Measurements from ENCODE around the gene HORMAD2. TPM values are rescaled to one million over a fixed set of nuclear protein-coding genes. Genes with fewer than 3 reads are reported as not detected.

HORMAD2 gene
- total and polyA plus RNA-seq, 2 donors = 0.09 to 0.11 TPM

- no peak overlapping the region for H3K27ac ChIP-seq (ENCODE audit: low read depth in 1 of 2, low read length in 1 of 2)
- H3K4me1 ChIP-seq (ENCODE audit: control insufficient read depth in 2 of 2, insufficient read depth in 2 of 2, low read length in 2 of 2) = peaks cover 8 to 10% of the 10 kb centered on the region in 2 donors
- no peaks in the 10 kb centered on the region for H3K9me3 ChIP-seq (ENCODE audit: control insufficient read depth in 2 of 2, insufficient read depth in 1 of 2, low read length in 1 of 2)
- no peak for DNase-seq (ENCODE audit: low read depth in 6 of 9, low spot score in 9 of 9)
- H3K27me3 ChIP-seq (ENCODE audit: control insufficient read depth in 2 of 2, insufficient read depth in 1 of 2, low read length in 1 of 2) = no peaks in the 10 kb centered on the region
- no peak overlapping the region for H3K4me3 ChIP-seq (ENCODE audit: low read length in 2 of 2)
- WGBS = 67% methylated on average over 7 of the region's 7 CpGs
- no peaks in the 10 kb centered on the region for H3K36me3 ChIP-seq (ENCODE audit: control insufficient read depth in 2 of 2, insufficient read depth in 2 of 2, low read length in 1 of 2)
Measured at GRCh38 chr22:30181459-30182349, 101.4 kb downstream of the HORMAD2 start.

GRCh38 chr22:30182350-30182745, 102.1 kb downstream of the HORMAD2 start:
- H3K9me3 ChIP-seq (ENCODE audit: control insufficient read depth in 2 of 2, insufficient read depth in 1 of 2, low read length in 1 of 2) = no peaks in the 10 kb centered on the region
- no peak overlapping the region for H3K27ac ChIP-seq (ENCODE audit: low read depth in 1 of 2, low read length in 1 of 2)
- DNase-seq (ENCODE audit: low read depth in 6 of 9, low spot score in 9 of 9) = no peak
- H3K4me3 ChIP-seq (ENCODE audit: low read length in 2 of 2) = no peak overlapping the region
- peaks cover 8% of the 10 kb centered on the region in 2 donors for H3K4me1 ChIP-seq (ENCODE audit: control insufficient read depth in 2 of 2, insufficient read depth in 2 of 2, low read length in 2 of 2)
- 97% methylated on average over 4 of the region's 4 CpGs for WGBS
- no peaks in the 10 kb centered on the region for H3K36me3 ChIP-seq (ENCODE audit: control insufficient read depth in 2 of 2, insufficient read depth in 2 of 2, low read length in 1 of 2)
- H3K27me3 ChIP-seq (ENCODE audit: control insufficient read depth in 2 of 2, insufficient read depth in 1 of 2, low read length in 1 of 2) = no peaks in the 10 kb centered on the region

- no peak for DNase-seq (ENCODE audit: low read depth in 6 of 9, low spot score in 9 of 9)
Measured at GRCh38 chr22:30182815-30183214, 102.6 kb downstream of the HORMAD2 start.

DNA sequence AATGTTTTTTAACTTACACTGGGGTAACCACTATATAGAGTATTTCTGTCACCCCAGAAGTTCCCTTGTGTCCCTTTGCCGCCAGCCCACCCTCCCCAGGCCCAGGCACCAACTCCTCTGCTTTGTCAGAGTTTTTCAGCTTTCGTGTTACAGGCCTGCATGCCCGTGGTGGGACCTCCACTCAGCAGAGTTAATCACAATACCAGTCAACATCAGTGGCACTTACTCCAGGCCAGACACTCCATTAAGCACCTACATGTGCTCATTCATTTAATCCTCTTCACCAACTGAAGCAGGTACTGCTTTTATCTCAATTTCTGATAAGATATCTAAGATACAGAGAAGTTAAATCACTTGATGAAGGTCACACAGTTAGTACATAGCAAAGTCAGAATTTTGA, 103.0 kb downstream of the HORMAD2 start:
- Histone ChIP-seq H3K4me1 (ENCODE audit: control insufficient read depth in 2 of 2, insufficient read depth in 2 of 2, low read length in 2 of 2) (peaks cover 6 to 7% of the 10 kb centered on the region in 2 donors), H3K27ac (ENCODE audit: low read depth in 1 of 2, low read length in 1 of 2) (no peak overlapping the region), H3K36me3 (ENCODE audit: control insufficient read depth in 2 of 2, insufficient read depth in 2 of 2, low read length in 1 of 2) (no peaks in the 10 kb centered on the region), H3K4me3 (ENCODE audit: low read length in 2 of 2) (no peak overlapping the region), H3K27me3 (ENCODE audit: control insufficient read depth in 2 of 2, insufficient read depth in 1 of 2, low read length in 1 of 2) (no peaks in the 10 kb centered on the region), H3K9me3 (ENCODE audit: control insufficient read depth in 2 of 2, insufficient read depth in 1 of 2, low read length in 1 of 2) (no peaks in the 10 kb centered on the region)
- WGBS = 83% methylated on average over 3 of the region's 3 CpGs
- no peak for DNase-seq (ENCODE audit: low read depth in 6 of 9, low spot score in 9 of 9)

More at GRCh38 chr22:30182815-30183214, 102.6 kb downstream of the HORMAD2 start:
- Histone ChIP-seq H3K4me3 (ENCODE audit: low read length in 2 of 2) (no peak overlapping the region), H3K27ac (ENCODE audit: low read depth in 1 of 2, low read length in 1 of 2) (no peak overlapping the region), H3K36me3 (ENCODE audit: control insufficient read depth in 2 of 2, insufficient read depth in 2 of 2, low read length in 1 of 2) (no peaks in the 10 kb centered on the region), H3K9me3 (ENCODE audit: control insufficient read depth in 2 of 2, insufficient read depth in 1 of 2, low read length in 1 of 2) (no peaks in the 10 kb centered on the region), H3K4me1 (ENCODE audit: control insufficient read depth in 2 of 2, insufficient read depth in 2 of 2, low read length in 2 of 2) (peaks cover 8% of the 10 kb centered on the region in 2 donors), H3K27me3 (ENCODE audit: control insufficient read depth in 2 of 2, insufficient read depth in 1 of 2, low read length in 1 of 2) (no peaks in the 10 kb centered on the region)
- 61% methylated on average over 4 of the region's 4 CpGs for WGBS

DNA sequence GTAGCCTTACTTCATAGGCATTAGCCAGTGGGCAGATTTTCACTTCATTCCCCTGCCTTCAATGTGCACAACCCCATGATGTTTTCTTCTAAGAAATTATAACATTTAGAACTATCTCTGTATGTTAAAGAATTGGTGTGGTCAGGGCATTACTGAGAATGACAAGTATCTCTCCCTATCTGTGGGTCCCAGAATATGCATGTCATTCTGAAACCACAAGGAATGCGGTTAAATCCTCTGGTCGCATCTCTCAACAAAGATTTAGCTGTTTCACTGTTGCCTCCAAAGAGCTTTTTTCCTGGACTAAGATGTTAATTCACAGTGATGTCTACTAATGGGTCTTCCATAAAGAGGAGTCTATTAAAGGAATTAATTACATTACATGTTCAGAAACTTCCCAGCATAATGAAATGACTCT, 103.6 kb downstream of the HORMAD2 start:
- DNase-seq (ENCODE audit: low read depth in 6 of 9, low spot score in 9 of 9) = no peak
- 18% methylated on average over 2 of the region's 2 CpGs for WGBS

DNA sequence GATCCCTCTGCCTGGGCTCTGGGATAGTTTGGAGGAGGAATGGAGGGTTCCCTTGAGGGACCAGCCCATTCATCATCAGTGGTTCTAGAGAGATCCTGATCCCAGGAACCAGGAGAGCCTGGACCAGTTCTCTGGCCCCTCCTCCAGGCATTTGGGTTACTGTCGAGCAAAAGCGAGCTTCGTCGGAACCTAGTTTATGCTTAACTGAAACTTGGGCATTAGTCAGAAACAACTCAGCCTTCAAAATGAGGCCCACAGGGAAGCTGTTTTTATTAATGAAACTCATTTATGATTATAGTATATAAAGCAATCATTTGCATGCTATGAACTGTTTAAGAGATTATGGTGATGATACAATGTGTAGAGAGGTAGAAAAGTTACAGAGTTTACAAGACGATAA, 104.9 kb downstream of the HORMAD2 start:
- no peak for DNase-seq (ENCODE audit: low read depth in 6 of 9, low spot score in 9 of 9)
- 94% methylated on average over 5 of the region's 5 CpGs for WGBS

More for the DNA sequence above, 103.6 kb downstream of the HORMAD2 start:
- no peaks in the 10 kb centered on the region for H3K27me3 ChIP-seq (ENCODE audit: control insufficient read depth in 2 of 2, insufficient read depth in 1 of 2, low read length in 1 of 2)
- no peaks in the 10 kb centered on the region for H3K36me3 ChIP-seq (ENCODE audit: control insufficient read depth in 2 of 2, insufficient read depth in 2 of 2, low read length in 1 of 2)
- no peaks in the 10 kb centered on the region for H3K9me3 ChIP-seq (ENCODE audit: control insufficient read depth in 2 of 2, insufficient read depth in 1 of 2, low read length in 1 of 2)
- H3K27ac ChIP-seq (ENCODE audit: low read depth in 1 of 2, low read length in 1 of 2) = no peak overlapping the region
- no peak overlapping the region for H3K4me3 ChIP-seq (ENCODE audit: low read length in 2 of 2)
- H3K4me1 ChIP-seq (ENCODE audit: control insufficient read depth in 2 of 2, insufficient read depth in 2 of 2, low read length in 2 of 2) = peaks cover under 1% of the 10 kb centered on the region in 2 donors

GRCh38 chr22:30185549-30185948, 105.3 kb downstream of the HORMAD2 start:
- DNase-seq (ENCODE audit: low read depth in 6 of 9, low spot score in 9 of 9) = no peak
- Histone ChIP-seq H3K4me1 (ENCODE audit: control insufficient read depth in 2 of 2, insufficient read depth in 2 of 2, low read length in 2 of 2) (no peaks in the 10 kb centered on the region), H3K27me3 (ENCODE audit: control insufficient read depth in 2 of 2, insufficient read depth in 1 of 2, low read length in 1 of 2) (no peaks in the 10 kb centered on the region), H3K4me3 (ENCODE audit: low read length in 2 of 2) (no peak overlapping the region), H3K27ac (ENCODE audit: low read depth in 1 of 2, low read length in 1 of 2) (no peak overlapping the region), H3K36me3 (ENCODE audit: control insufficient read depth in 2 of 2, insufficient read depth in 2 of 2, low read length in 1 of 2) (no peaks in the 10 kb centered on the region), H3K9me3 (ENCODE audit: control insufficient read depth in 2 of 2, insufficient read depth in 1 of 2, low read length in 1 of 2) (no peaks in the 10 kb centered on the region)

More for the DNA sequence above, 104.9 kb downstream of the HORMAD2 start:
- Histone ChIP-seq H3K4me1 (ENCODE audit: control insufficient read depth in 2 of 2, insufficient read depth in 2 of 2, low read length in 2 of 2) (no peaks in the 10 kb centered on the region), H3K27ac (ENCODE audit: low read depth in 1 of 2, low read length in 1 of 2) (no peak overlapping the region), H3K9me3 (ENCODE audit: control insufficient read depth in 2 of 2, insufficient read depth in 1 of 2, low read length in 1 of 2) (no peaks in the 10 kb centered on the region), H3K4me3 (ENCODE audit: low read length in 2 of 2) (no peak overlapping the region), H3K36me3 (ENCODE audit: control insufficient read depth in 2 of 2, insufficient read depth in 2 of 2, low read length in 1 of 2) (no peaks in the 10 kb centered on the region), H3K27me3 (ENCODE audit: control insufficient read depth in 2 of 2, insufficient read depth in 1 of 2, low read length in 1 of 2) (no peaks in the 10 kb centered on the region)

- H3K9me3 ChIP-seq (ENCODE audit: control insufficient read depth in 2 of 2, insufficient read depth in 1 of 2, low read length in 1 of 2) = no peaks in the 10 kb centered on the region
- H3K36me3 ChIP-seq (ENCODE audit: control insufficient read depth in 2 of 2, insufficient read depth in 2 of 2, low read length in 1 of 2) = no peaks in the 10 kb centered on the region
- H3K4me3 ChIP-seq (ENCODE audit: low read length in 2 of 2) = no peak overlapping the region
- DNase-seq (ENCODE audit: low read depth in 6 of 9, low spot score in 9 of 9) = no peak
- H3K27me3 ChIP-seq (ENCODE audit: control insufficient read depth in 2 of 2, insufficient read depth in 1 of 2, low read length in 1 of 2) = no peaks in the 10 kb centered on the region
- no peaks in the 10 kb centered on the region for H3K4me1 ChIP-seq (ENCODE audit: control insufficient read depth in 2 of 2, insufficient read depth in 2 of 2, low read length in 2 of 2)
- H3K27ac ChIP-seq (ENCODE audit: low read depth in 1 of 2, low read length in 1 of 2) = no peak overlapping the region
Measured at GRCh38 chr22:30186041-30186440, 105.8 kb downstream of the HORMAD2 start.

DNA sequence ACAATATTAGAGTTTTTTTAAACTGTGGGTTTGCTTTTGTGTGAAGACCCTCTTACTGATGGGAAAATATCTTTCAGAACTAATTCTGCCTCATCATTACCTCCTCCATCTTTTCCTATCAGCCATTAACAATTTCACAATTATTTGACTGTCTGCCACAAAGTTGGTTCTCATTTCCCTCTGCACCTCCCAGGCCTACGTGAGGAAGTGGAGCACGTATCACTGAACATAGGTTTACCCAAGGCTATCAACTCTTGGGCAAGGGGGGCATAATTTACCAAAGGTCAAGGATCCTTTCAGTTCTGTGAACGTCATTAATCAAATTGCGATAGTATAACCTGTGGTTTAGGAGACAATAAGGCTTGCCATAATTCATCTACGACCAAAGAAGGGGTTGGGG, 106.2 kb downstream of the HORMAD2 start:
- Histone ChIP-seq H3K27ac (ENCODE audit: low read depth in 1 of 2, low read length in 1 of 2) (no peak overlapping the region), H3K4me3 (ENCODE audit: low read length in 2 of 2) (no peak overlapping the region), H3K36me3 (ENCODE audit: control insufficient read depth in 2 of 2, insufficient read depth in 2 of 2, low read length in 1 of 2) (no peaks in the 10 kb centered on the region), H3K4me1 (ENCODE audit: control insufficient read depth in 2 of 2, insufficient read depth in 2 of 2, low read length in 2 of 2) (no peaks in the 10 kb centered on the region), H3K9me3 (ENCODE audit: control insufficient read depth in 2 of 2, insufficient read depth in 1 of 2, low read length in 1 of 2) (no peaks in the 10 kb centered on the region), H3K27me3 (ENCODE audit: control insufficient read depth in 2 of 2, insufficient read depth in 1 of 2, low read length in 1 of 2) (no peaks in the 10 kb centered on the region)
- no peak for DNase-seq (ENCODE audit: low read depth in 6 of 9, low spot score in 9 of 9)
- WGBS = 96% methylated on average over 5 of the region's 5 CpGs
